Ammon's horn (tissue), 1 donor: ENCODE results near the gene FOXK1.

Experiments used
- DNase-seq: peaks from one replicate; pipeline ENCODE4 v3.0.0-alpha.2; 2016; ENCODE audit warnings: low spot score

The FOXK1 gene

DNA sequence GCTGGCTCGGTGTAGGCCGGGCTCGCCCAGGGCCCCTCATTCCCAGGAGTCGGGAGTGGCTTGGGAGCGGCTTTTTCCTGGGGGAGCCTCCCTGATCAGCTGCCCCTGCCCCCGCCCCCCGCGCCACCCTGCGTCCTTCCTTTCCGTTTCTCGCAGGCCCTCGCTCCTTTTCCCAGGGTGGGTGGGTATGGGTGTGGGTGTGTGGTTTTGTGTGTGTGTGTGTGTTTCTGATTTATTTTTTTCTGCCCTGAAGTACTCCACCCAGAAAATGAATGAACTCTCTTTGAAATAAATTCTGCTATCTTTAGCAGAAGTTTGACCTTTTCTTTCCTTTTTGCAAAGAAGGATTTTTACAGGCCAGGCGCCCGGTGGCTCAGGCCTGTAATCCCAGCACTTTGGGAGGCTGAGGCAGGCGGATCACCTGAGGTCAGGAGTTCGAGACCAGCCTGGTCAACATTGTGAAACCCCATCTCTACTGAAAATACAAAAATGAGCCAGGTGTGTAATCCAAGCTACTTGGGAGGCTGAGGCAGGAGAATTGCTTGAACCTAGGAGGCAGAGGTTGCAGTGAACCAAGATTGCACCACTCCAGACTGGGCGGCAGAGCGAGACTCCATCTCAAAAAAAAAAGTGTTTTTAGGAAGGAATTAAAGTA, 63.3 kb downstream of the FOXK1 start:
- DNase-seq: no peak

DNA sequence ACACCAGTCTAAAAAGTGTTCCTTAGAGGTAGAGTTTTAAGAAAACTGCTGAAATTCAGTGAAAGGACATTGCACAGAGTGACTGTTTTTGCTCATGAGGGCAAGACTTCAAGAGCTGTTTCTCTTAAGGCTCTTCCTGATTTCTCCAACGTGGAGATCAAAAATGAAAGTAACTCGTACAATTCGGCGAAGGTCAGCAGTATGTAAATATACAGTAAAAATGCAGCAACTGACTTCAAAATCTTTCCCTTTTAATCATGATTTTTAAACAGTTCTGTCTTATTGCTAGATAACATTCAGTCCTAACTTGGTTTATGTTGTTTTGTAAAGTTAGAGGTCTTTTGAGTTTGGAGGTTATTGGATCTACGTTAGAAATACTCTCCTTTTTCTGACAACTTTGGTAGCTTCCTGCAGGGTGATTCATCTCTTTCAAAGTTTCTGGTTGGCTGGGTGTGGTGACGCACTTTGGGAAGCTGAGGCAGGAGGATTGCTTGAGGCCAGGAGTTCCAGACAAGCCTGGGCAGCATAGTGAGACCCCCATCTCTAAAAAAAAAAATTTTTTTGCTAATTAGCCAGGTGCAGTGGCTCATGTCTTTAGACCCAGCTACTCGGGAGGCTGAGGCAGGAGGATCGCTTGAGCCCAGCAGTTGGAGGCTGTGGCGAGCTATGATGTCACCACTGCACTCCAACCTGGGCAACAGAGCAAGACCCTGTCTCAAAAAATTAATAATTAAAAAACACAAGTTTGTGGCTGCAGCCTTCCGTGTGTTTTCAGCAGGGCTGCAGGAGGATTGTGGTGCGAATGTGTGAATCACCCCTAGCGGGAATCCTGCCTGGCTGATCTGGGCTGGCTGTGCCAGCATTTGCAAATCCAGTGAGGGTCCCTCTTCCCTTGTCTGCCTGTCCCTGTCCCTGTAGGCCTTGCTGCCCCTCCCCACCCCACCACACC, 64.2 kb downstream of the FOXK1 start:
- no peak for DNase-seq

DNA sequence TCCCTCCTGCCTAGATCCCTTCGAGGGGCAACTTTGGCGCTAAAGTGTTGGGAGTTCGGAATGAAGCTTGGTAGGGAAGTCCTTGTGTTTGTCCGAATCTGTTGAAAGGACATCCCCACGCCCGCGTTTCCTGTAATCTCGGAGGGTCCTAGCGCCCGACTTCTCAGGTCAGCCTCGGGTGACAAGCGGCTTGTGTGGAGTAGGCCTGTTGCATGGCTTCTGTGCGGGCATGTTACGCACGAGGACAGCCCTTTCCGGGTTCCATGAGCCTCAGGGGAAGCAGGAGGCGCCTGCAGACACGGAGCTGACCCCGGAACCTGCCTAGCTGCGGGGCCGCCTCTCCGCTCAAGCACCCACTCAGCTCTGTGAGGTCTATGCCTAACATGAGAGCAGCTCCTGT, 64.9 kb downstream of the FOXK1 start:
- DNase-seq: no peak

DNA sequence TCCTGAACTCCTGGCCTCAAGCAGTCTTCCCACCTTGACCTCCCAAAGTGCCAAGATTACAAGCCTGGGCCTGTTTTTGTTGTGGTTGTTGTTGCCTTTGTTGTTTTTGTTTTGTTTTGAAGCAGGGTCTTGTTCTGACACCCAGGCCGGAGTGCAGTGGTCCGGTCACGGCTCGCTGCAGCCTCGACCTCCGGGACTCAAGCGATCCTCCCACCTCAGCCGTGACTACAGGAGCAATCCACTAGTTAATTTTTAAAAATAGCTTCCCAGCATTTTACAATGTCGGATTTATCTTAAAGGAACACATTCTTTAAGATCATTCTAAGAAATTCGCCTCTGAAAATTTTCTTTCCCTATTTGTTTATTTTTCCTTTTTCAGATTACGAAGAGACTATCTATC, 65.7 kb downstream of the FOXK1 start:
- DNase-seq: no peak

DNA sequence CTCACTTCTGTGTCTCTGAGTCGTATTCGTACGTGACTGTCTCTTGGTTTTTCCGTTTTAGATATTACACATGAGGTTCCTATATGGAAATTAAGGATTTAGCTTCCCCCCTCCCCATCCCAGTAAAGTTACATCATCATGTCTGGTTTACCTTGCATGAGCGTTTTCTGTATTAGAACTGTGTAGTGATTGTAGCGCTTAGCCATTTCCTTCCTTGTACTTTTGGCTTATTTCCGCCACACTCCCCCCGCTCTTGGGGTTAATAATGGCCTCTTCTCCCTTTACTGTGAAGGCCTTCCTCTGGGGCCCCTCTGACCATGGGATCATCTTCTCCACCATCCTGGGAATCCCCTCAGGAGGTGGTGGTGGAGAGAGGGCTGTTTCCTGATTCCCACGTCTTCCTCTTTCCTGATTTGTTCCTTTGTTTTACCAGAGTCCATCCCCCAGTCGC, 66.2 kb downstream of the FOXK1 start:
- DNase-seq: no peak

DNA sequence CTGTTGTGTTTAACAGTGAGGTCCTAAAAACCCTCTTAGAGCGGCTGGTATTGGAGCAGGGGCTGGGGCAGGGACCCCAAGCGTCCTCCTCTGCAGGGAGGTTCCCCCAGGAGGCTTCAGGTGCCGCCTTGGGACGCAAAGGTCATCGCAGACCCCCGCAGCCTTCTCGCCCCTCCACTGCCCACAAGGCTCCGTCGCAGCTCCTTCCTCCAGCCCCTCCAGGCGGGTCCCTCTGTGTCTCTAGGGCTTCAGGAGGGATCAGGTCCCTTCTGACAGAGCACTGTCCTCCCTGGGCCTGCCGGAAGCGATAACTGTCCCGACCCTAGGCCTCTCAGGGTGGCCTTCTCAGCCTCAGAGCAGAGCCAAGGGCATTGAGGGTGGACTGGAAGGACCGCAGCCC, 67.3 kb downstream of the FOXK1 start:
- no peak for DNase-seq

DNA sequence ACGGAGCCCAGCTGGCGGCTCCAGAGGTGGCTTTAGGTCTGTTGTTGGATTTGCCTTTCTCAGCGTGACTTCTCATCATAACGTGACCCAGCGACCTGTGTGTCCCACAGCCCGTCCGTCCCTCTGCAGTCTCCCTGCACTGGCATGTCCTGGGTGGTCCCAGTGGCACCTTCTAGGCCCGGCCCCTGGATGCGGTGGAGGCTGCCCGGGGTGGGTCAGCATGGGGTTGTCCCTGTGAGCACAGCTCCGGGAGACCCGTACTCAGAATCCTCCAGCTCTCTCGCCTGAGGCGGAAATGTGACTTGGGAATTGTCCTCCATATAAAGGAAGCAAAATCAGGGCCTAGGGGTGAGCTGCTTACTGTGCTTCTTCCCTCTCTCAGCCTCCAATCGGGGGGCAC, 67.7 kb downstream of the FOXK1 start:
- no peak for DNase-seq

DNA sequence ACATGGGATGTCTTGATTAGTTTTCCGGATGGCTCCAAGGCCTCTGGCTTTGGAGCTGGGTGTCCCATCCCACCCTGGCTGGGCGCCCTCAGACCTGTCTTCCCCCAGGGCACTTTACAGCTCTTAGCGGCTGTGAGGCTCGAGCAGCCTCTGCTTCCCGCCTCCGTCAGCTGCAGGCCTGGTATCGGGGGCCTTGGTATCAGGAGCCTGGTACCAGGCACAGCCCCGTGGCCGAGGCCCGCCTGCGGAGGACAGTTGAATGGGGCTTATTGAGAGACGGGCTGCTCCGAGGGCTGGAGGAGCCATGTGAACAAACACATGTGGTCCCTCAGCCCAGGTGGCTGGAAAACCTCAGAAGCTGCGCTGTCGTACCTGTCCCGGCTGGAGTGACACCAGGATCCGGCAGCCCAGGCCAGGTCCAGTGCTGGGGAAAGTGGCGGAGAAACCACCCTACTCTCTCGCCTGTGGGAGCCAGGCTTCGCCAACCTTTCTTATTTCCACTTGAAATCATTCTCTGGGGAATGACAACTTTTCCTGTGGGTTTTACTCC, 69.4 kb downstream of the FOXK1 start:
- peak; percentile 78 for DNase-seq

DNA sequence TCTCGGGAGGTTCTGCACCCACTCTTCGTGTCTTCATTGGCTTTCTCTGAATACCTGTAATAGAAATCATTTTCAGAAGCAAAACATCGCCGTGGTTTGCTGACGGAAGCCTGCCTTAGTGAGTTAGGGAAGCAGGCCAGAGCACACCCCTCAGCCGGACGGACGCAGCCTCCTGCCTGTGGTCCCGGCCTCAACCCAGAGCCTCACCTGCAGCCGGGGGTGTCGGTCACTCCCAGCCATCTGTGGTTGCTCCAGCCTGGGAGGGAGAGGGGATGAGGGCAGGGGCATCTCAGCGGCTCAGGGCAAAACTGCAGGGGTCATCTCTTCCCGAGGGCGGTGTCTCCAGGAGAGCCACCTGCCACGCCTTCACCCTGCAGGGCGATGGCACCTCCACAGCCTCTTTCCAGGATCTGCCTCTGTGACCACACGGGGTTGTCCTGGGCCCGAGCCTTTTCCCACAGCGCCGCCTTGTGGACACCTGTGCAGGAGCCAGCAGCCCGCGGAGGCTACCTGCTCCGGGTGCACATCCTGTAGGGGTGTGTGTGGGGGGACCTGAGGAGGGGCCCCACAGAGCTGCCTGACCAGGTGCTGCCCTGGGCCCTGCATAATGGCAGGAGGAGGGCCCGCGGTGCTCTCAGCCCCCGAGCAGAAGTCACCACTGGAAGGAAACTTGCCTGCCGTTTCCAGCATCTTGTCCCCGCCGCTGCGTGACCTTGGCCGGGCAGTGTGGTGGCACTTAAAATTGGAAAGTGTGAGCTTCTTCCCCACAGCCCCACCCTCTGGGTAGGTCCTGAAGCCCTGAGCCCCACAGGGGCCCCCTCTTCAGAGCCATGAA, 71.7 kb downstream of the FOXK1 start:
- DNase-seq: peak; percentile 78

DNA sequence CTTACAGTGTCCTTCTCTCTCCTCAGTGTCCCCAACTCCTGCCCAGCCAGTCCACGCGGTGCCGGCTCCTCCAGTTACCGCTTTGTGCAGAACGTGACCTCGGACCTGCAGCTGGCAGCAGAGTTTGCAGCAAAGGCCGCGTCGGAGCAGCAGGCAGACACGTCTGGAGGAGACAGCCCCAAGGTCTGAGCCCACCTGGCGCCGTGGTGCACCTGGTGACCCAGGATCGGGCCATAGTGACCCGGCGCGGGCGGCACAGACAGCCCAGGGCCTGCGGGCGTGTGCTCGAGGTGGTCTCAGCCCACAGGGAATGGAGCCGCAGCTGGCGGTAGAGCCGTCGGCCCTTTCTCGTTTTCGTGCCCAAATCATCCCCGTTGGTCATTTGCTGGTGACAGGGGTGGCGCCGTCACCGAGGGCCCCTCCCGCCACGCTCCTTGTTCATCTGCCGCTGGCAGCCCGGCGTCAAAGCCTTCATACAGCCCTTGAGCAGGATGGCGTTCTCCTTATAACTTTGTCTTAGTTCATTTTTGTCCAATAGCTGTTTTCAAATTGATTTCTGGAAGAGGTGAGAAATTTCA, 72.4 kb downstream of the FOXK1 start:
- DNase-seq: no peak

DNA sequence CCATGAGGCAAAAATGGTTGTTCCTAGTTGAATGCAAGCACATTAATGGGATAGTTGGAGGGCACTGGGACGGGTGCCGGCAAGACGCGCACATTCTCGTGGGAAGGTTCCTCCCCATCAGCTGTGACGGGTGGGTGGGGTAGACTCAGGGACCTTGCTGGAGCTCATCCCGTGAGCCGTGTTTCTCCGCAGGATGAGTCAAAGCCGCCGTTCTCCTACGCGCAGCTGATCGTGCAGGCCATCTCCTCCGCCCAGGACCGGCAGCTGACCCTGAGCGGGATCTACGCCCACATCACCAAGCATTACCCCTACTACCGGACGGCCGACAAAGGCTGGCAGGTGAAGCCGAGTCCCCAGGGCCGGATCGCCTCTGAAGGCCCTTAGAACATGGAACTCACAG, 73.0 kb downstream of the FOXK1 start:
- no peak for DNase-seq

DNA sequence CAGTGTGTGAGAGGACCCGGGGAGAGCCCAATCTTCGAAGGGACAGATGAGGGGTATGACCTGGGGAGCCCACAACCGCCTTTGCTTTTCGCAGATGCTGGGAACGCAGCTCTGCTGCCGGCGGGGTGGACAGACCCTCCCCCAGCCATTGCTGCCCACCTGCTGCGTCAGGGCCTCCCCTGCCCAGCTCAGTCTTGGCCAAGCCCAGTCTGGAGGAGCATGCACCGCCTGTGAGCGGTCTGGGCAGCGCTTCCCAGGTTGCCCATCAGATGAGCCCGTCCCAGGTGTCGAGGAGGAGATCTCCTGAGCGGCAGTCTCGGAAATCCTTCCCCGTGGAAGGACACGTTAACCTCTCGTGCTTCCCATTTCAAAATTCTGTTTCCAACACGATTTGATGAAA, 76.0 kb downstream of the FOXK1 start:
- DNase-seq: no peak

DNA sequence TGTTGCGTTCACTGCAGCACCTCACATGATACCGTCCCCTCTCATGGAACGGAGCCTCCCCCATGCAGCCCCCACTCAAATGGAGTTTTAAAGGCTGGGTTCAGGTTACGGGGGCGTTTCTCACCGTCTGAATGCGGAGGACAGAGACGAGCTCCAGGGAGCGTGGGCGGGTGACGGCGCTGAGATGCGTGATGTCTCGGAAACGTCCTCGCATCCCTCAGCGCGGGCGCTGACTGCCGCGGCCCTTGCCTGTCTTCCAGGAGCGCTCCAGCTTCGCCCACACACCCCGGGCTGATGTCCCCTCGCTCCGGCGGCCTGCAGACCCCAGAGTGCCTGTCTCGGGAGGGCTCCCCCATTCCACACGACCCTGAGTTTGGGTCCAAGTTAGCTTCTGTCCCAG, 76.7 kb downstream of the FOXK1 start:
- no peak for DNase-seq

DNA sequence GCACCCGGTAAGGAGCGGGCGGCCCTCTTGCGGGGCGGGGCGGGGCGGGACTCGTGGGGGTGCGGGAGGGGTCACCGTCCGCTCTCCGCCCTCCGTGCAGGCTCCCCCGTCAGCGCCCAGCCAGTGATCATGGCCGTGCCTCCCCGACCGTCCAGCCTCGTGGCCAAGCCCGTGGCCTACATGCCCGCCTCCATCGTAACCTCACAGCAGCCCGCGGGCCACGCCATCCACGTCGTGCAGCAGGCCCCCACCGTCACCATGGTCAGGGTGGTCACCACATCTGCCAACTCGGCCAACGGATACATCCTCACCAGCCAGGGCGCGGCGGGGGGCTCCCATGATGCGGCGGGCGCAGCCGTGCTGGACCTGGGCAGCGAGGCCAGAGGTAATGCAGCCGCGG, 77.1 kb downstream of the FOXK1 start:
- DNase-seq: no peak

DNA sequence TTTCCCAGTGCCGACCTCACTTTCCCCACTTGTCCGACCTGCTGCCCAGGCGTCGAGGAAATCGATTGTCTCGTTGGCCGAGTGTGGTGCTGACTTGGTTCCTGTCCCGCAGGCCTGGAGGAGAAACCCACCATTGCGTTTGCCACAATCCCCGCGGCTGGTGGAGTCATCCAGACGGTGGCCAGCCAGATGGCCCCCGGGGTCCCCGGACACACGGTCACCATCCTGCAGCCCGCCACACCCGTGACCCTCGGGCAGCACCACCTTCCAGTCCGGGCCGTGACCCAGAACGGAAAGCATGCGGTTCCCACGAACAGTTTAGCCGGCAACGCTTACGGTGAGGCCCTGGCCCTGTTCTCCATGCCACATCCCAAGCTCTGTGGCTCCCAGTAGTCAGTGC, 78.9 kb downstream of the FOXK1 start:
- no peak for DNase-seq

DNA sequence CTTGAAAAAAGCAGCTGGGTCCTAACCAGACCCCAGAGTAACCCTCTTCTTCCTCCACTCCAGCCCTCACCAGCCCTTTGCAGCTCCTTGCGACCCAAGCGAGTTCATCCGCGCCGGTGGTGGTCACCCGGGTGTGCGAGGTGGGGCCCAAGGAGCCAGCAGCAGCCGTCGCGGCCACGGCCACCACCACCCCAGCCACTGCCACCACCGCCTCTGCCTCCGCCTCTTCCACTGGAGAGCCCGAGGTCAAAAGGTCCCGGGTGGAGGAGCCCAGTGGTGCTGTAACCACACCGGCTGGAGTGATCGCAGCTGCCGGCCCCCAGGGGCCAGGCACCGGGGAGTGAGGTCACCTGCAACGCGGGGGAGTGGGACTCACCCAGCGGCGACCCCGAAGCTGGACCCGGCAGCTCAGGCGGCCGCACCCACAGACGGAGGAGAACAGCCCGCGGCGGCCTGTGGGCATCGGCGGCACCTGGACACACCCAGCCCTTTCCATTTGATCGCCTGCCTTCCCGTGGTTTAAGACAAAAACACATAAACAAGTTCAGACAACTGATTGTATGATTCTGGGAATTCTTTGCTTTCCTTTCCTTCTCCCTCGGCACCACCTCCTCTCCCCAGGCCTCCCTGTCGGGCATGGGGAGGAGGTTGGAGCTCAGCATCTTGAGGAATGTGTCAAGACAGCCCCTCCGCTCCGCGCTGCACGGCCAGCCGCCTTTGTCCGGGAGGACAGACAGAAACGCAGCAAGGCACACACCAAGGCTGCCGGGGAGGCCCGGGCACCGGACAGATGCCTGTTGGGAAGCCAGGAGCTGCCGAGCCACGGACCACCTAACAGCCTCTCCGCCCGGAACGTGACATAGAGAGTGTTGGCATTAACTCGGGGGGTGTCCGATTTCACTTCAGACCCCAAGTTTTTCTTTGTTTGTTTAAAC, 80.3 kb downstream of the FOXK1 start:
- no peak for DNase-seq

DNA sequence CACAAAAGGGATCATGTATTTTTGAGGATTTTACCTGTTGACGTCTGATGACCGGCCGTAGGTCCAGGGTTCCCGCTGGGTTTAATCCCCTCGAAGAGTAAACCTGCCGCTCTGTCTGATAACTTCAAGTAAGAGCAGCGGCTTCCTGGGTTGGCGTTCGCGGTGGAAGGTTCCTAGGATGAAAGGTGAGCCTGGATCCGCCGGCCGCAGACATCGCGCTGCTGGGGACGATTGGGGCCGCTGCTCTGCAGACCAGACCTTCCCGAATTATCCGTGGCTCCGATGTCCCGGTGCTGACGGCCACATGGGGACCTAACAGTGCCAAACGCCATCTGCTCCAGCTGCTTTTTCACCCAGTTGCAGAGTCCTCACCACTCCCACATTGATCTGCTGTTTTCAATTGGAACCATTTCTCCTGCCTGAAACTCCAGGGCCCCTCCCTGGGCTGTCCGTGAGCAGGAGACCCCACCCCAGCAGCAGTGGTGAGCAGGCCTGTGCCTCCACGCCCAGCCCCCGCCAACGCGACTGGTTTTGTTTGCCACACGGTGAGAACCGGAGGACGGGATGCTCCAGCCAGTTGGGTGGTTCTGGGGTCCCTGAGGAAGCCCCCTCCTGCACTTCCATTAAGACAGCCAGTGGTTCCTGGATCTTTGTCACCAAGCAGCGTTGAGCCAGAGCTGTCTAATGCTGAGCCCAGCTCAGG, 81.1 kb downstream of the FOXK1 start:
- DNase-seq: no peak

DNA sequence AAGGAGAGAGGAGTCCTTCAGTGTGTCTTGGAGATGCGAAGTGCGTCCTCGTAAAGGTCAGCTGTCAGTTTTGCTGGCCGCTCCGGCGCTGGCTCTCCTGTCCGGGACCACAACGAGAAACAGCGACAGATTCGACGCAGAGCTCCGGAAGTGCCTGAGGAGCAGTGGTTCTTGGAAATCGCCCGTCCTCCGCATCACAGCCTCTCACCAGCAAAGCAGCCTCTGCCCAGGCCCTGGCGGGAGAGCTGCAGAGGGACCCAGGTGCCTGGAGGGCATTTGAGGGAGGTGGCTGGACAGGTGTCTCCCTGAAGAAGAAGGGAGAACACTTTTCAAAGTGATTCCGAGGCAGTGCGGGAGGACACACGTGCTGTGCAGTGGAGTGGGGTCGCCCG, 81.7 kb downstream of the FOXK1 start:
- no peak for DNase-seq

DNA sequence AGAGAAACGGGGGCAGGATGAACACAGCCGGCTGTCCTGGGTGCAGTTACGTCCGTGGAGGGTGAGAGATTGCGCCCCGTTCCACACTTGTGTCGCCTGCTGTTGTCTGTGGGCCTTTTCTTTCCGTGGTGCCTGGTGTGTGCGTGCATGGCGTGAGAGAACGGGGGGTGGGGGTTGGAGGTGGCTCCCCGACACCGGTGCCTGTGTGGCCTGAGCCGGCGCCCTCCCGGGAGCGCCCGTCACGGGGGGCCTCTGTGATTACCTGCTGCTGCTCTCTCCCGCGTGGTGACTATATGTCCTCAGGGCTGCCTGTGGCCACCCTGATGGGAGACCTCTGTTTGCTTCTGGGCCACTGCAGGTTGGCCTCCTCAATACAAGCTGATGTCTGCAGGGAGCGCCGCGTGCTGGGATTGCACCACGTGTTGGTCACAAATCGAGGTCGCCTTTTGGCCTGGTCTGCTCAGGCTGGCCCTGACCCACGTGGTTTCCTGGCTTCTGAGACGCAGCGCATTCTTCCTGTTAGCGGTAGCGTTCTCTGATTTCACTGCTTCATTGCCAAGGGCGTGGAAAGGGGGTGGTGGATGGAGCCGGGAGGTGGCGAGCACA, 82.4 kb downstream of the FOXK1 start:
- no peak for DNase-seq
